K562 (cell line): Measurements from ENCODE around the gene CADM2. TPM values are rescaled to one million over a fixed set of nuclear protein-coding genes. Genes with fewer than 3 reads are reported as not detected.

Experiments
- ATAC-seq: fragments of 200-7000 bp; cut with Tn5 transposase; 3 replicates; pipeline ENCODE4 v1.9.1; 2020; ENCODE audit warnings: moderate library complexity
- BruUV-seq: library from RNA; stranded (reverse); fragments of 400-500 nt; replicated peaks from 2 replicates; lab custom pipeline; 2021; lab: Mats Ljungman, UMichigan
- CTCF ChIA-PET: fragments of 300-600 bp; formaldehyde crosslinking; extraction: SDS; loops from one replicate; lab custom pipeline; 2021; ENCODE audit warnings: low intra/inter-chr PET ratio; lab: Yijun Ruan, JAX
- POLR2A ChIA-PET: fragments of 300-600, 350-650 bp; sonication (Branson Sonifier 250); formaldehyde crosslinking; extraction: SDS; loops from one replicate; lab custom pipeline; 2021; ENCODE audit warnings: antibody characterized with exemption, inconsistent platforms; lab: Yijun Ruan, JAX
- DNase-seq, 4 experiments: peaks; one replicate each; pipeline versions ENCODE4 v3.0.0 to v3.0.0-alpha.2; 2011 to 2018; ENCODE audit warnings: low spot score in 3 of 4, mixed read lengths in 3 of 4; ENCODE audit errors: extremely low read depth in 1 of 4
- FAIRE-seq: peaks from 2 replicates; lab custom pipeline; 2011; peaks lifted over from hg19 to GRCh38; lab: Jason Lieb, UNC
- H2AFZ ChIP-seq: 2 replicates; pipeline ENCODE4 v1.6.0; 2011; ENCODE audit warnings: low read depth, low read length, control low read depth, inconsistent platforms
- H3K27ac ChIP-seq: fragments of 200-600 bp; 3 replicates; pipeline ENCODE4 v1.8.0; 2011; ENCODE audit warnings: low read depth, mild to moderate bottlenecking, control low read depth, inconsistent platforms, low read length, moderate library complexity, mixed read lengths; ENCODE audit errors: extremely low read depth
- H3K27me3 ChIP-seq, 2 experiments: fragments of 300-600 bp in 1 of 2; 2 replicates in 1 of 2; 3 replicates in 1 of 2; pipeline versions ENCODE4 v1.6.0 to v1.8.0; 2011; ENCODE audit warnings: inconsistent platforms in 2 of 2, low read length in 2 of 2, mild to moderate bottlenecking in 1 of 2, mixed read lengths in 1 of 2, moderate library complexity in 1 of 2; ENCODE audit not compliant: control insufficient read depth in 2 of 2, insufficient read depth in 2 of 2
- H3K36me3 ChIP-seq: fragments of 300-600 bp; 3 replicates; pipeline ENCODE4 v1.8.0; 2011; ENCODE audit warnings: mild to moderate bottlenecking, low read length, inconsistent platforms; ENCODE audit not compliant: control insufficient read depth, insufficient read depth
- H3K4me1 ChIP-seq, 2 experiments: fragments of 200-600 bp in 1 of 2; replicated peaks in 1 of 2; 2 replicates in 1 of 2; 3 replicates in 1 of 2; pipeline versions ENCODE4 v1.5.1 to v1.8.0; 2011; ENCODE audit warnings: inconsistent platforms in 2 of 2, low read length in 2 of 2, mild to moderate bottlenecking in 1 of 2, mixed read lengths in 1 of 2, moderate library complexity in 1 of 2; ENCODE audit not compliant: control insufficient read depth in 2 of 2, insufficient read depth in 2 of 2
- H3K4me2 ChIP-seq: 2 replicates; pipeline ENCODE4 v1.6.1; 2011; ENCODE audit warnings: low read length, control low read depth, inconsistent platforms, mixed read lengths; ENCODE audit not compliant: insufficient read depth
- H3K4me3 ChIP-seq: fragments of 200-600 bp; sonication (generic), shearing (Covaris generic); 2 replicates; pipeline ENCODE4 v1.5.1; 2016; ENCODE audit warnings: control low read depth, inconsistent platforms
- H3K79me2 ChIP-seq: fragments of 200-600 bp; 3 replicates; pipeline ENCODE4 v1.8.0; 2011; ENCODE audit warnings: low read length, inconsistent platforms; ENCODE audit not compliant: control insufficient read depth, insufficient read depth
- H3K9ac ChIP-seq, 2 experiments: 2 replicates each; pipeline versions ENCODE4 v1.6.0 to v1.6.1; 2011; ENCODE audit warnings: low read depth in 2 of 2, low read length in 2 of 2, control low read depth in 1 of 2, inconsistent platforms in 1 of 2, mild to moderate bottlenecking in 1 of 2, mixed read lengths in 1 of 2; ENCODE audit not compliant: insufficient read depth in 1 of 2
- H3K9me1 ChIP-seq: one replicate; pipeline ENCODE4 v1.6.0; 2011; ENCODE audit warnings: inconsistent platforms, mild to moderate bottlenecking, low read length, moderate library complexity; ENCODE audit not compliant: control insufficient read depth, insufficient read depth
- H3K9me3 ChIP-seq: replicated peaks from 2 replicates; pipeline ENCODE4 v1.5.1; 2011; ENCODE audit warnings: low read depth, low read length, inconsistent platforms; ENCODE audit not compliant: control insufficient read depth, insufficient read depth
- H4K20me1 ChIP-seq: replicated peaks from 2 replicates; pipeline ENCODE4 v1.6.1; 2011; ENCODE audit warnings: low read length, inconsistent platforms, mixed read lengths; ENCODE audit not compliant: control insufficient read depth, insufficient read depth
- CBX3 ChIP-seq, 2 experiments: IDR thresholded peaks; 1 replicate in 1 of 2; 2 replicates in 1 of 2; pipeline ENCODE4 v1.6.1; 2012; ENCODE audit warnings: inconsistent platforms in 2 of 2, low read length in 2 of 2, borderline replicate concordance in 1 of 2, control low read depth in 1 of 2
- CEBPG ChIP-seq, 3 experiments: fragments of 200-800 bp in 1 of 3; sonication (Bioruptor generic) in 1 of 3; sonication (generic) in 1 of 3; formaldehyde crosslinking in 1 of 3; IDR thresholded peaks in 2 of 3; conservative IDR thresholded peaks in 1 of 3; 2 replicates each; pipeline versions ENCODE4 v1.6.1 to v1.8.0; 2016 to 2022; ENCODE audit warnings: missing compliant biosample characterization in 2 of 3, missing genetic modification characterization in 2 of 3, mild to moderate bottlenecking in 1 of 3, missing genetic modification reagents in 1 of 3
- ESRRA ChIP-seq: fragments of 450-650 bp; IDR thresholded peaks from 2 replicates; pipeline ENCODE4 v1.6.1; 2014; ENCODE audit warnings: low read depth, mild to moderate bottlenecking, moderate library complexity, borderline replicate concordance
- NR3C1 ChIP-seq: sonication (generic); formaldehyde crosslinking; IDR thresholded peaks from 2 replicates; pipeline ENCODE4 v1.8.1; 2022; ENCODE audit warnings: missing genetic modification reagents
- ZFP1 ChIP-seq: fragments of 450-650 bp; formaldehyde crosslinking; IDR thresholded peaks from 2 replicates; pipeline ENCODE4 v1.4.0; 2020; ENCODE audit warnings: mild to moderate bottlenecking, mixed read lengths
- ZFP30 ChIP-seq: fragments of 250-450 bp; sonication (Bioruptor Pico); IDR thresholded peaks from 2 replicates; pipeline ENCODE4 v1.8.0; 2022; ENCODE audit warnings: moderate library complexity, mild to moderate bottlenecking, inconsistent platforms, borderline replicate concordance
- ZNF707 ChIP-seq: fragments of 250-450 bp; sonication (Bioruptor Pico); conservative IDR thresholded peaks from 2 replicates; pipeline ENCODE4 v1.8.0; 2022; ENCODE audit warnings: inconsistent platforms, mild to moderate bottlenecking, moderate library complexity
- WGBS: fragments of 100-300 bp; shearing (Covaris generic); methylation state at CpG from one replicate; pipeline ENCODE4 v1.1.6; 2016; ENCODE audit warnings: low coverage, mixed read lengths; ENCODE audit not compliant: insufficient coverage; ENCODE audit errors: missing lambda C conversion rate; 5-methylcytosine and 5-hydroxymethylcytosine counted together
- in situ Hi-C: fragments of 300-500 bp; cut with MboI; formaldehyde crosslinking; loops from 4 replicates; pipeline ENCODE4 v1.15.0; 2018; ENCODE audit warnings: inconsistent platforms, mixed read lengths
- intact Hi-C: fragments of 100-400 bp; cut with micrococcal nuclease; formaldehyde crosslinking; loops from 2 replicates; pipeline ENCODE4 v1.14.2; 2022
- polyA plus RNA-seq, 8 experiments: library from polyadenylated mRNA; depleted of rRNA in 4 of 8; stranded (reverse) in 5 of 8; unstranded in 3 of 8; fragments of >200 nt; fragmentation: Nextera tagmentation in 2 of 8; fragmentation: Illumina TruSeq in 1 of 8; extraction: Ambion mirVana in 2 of 8; extraction: Trizol in 1 of 8; gene quantifications; 2 replicates each; pipeline versions ENCODE4 v1.2.1 to v1.2.3, GENCODE V29; 2011 to 2014; ENCODE audit warnings: inconsistent platforms in 1 of 8, missing spikeins in 1 of 8
- total RNA-seq, 7 experiments: library from RNA; depleted of rRNA in 6 of 7; stranded (reverse); fragments of >200 nt in 6 of 7; fragmentation: Illumina TruSeq in 2 of 7; extraction: Trizol in 2 of 7; gene quantifications; 2 replicates each; pipeline versions ENCODE4 v1.2.1 to v1.2.3, GENCODE V29; 2011 to 2021; ENCODE audit warnings: low replicate concordance in 1 of 7
- TF ChIP-seq, protein P1 (sequence below): fragments of 450-650 bp; formaldehyde crosslinking; conservative IDR thresholded peaks from 2 replicates; pipeline ENCODE4 v1.4.0; 2022; ENCODE audit warnings: mild to moderate bottlenecking, missing genetic modification characterization

CADM2 gene
- total and polyA plus RNA-seq, 9 of the 15 experiments (the other 6 are each of a cell fraction or from before 2014, with no cell fraction given) = 0.11 to 3.2 (median 0.95) TPM

DNA sequence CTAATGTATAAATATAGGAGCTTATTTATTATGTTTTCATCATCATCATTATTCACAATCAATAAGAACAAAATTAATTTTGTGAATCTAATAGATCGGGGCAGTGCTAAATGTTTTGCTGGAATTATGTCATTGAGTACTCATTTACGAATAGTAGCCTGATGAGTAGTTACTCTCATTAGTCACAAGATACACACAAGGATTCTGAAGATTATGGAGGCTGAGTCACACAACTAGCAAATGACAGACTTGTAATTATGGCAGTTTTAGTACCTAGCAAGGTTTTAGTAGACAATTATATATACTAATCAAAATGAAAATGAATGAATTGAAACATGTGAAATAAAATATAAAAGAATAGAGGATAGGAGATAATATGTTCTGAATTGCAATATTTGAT, 954.2 kb downstream of the CADM2 start:
- Histone ChIP-seq H3K9me3 (no peaks in the 10 kb centered on the region; the same call in 1 of the 2 replicates), H3K4me3 (no peak overlapping the region), H3K27me3 (no peaks in the 10 kb centered on the region), H3K79me2 (no peaks in the 10 kb centered on the region), H3K9ac (no peak overlapping the region), H3K36me3 (no peaks in the 10 kb centered on the region), H3K4me2 (no peak overlapping the region), H3K9me1 (no peaks in the 10 kb centered on the region), H3K27ac (no peak overlapping the region), H3K4me1 (no peaks in the 10 kb centered on the region), H4K20me1 (no peaks in the 10 kb centered on the region), H2AFZ (no peak overlapping the region)
- WGBS = 0% methylated on average over 2 of the region's 2 CpGs
- in situ Hi-C loops = no loop called here
- no peak for ATAC-seq
- FAIRE-seq = no peak
- TF ChIP-seq ZFP1 (CRISPR knock-in tag) (no peak), NR3C1 (CRISPR knock-in tag) (no peak), CEBPG (CRISPR knock-in tag; IDR thresholded peaks at IDR 0.05) (no peak), CEBPG (tag; conservative IDR thresholded peaks at IDR 0.05 in 1 of 2, IDR thresholded peaks at IDR 0.05 in 1 of 2) (no peak), ZFP30 (CRISPR knock-in tag) (no peak), ZNF707 (CRISPR knock-in tag) (no peak), CBX3 (IDR thresholded peaks at IDR 0.05; ENCODE audit: borderline replicate concordance in 1 of 2, low read length in 2 of 2) (no peak), ESRRA (no peak)
- TF ChIP-seq, protein P1, sequence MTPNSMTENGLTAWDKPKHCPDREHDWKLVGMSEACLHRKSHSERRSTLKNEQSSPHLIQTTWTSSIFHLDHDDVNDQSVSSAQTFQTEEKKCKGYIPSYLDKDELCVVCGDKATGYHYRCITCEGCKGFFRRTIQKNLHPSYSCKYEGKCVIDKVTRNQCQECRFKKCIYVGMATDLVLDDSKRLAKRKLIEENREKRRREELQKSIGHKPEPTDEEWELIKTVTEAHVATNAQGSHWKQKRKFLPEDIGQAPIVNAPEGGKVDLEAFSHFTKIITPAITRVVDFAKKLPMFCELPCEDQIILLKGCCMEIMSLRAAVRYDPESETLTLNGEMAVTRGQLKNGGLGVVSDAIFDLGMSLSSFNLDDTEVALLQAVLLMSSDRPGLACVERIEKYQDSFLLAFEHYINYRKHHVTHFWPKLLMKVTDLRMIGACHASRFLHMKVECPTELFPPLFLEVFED (CRISPR knock-in tag) = no peak
- POLR2A ChIA-PET = no interaction called here
- DNase-seq = no peak
- CTCF ChIA-PET = no interaction called here
- no TSS peak for BruUV-seq
- intact Hi-C loops = no loop called here
